Loucy (cell line): ENCODE data around the gene NCKAP5.

Experiments
- H2AFZ ChIP-seq: fragments of 200-600 bp; sonication (generic); 2 replicates; pipeline ENCODE4 v1.6.0; 2016; ENCODE audit warnings: antibody characterized with exemption, mild to moderate bottlenecking, low read length, moderate library complexity
- H3F3A ChIP-seq: fragments of 200-600 bp; 2 replicates; pipeline ENCODE4 v1.6.0; 2016; ENCODE audit warnings: antibody characterized with exemption, low read depth, mild to moderate bottlenecking
- H3K27me3 ChIP-seq: fragments of 200-600 bp; sonication (generic); 2 replicates; pipeline ENCODE4 v1.6.1; 2014; ENCODE audit warnings: low read length, mild to moderate bottlenecking; ENCODE audit not compliant: insufficient read depth, poor library complexity, severe bottlenecking
- H3K36me3 ChIP-seq: fragments of 200-600 bp; sonication (generic); 2 replicates; pipeline ENCODE4 v1.6.1; 2016; ENCODE audit warnings: low read length; ENCODE audit not compliant: insufficient read depth
- H3K4me1 ChIP-seq: fragments of 200-600 bp; sonication (generic); 2 replicates; pipeline ENCODE4 v1.5.1; 2014; ENCODE audit warnings: low read length, mild to moderate bottlenecking; ENCODE audit not compliant: insufficient read depth, poor library complexity, severe bottlenecking
- H3K4me2 ChIP-seq: fragments of 200-600 bp; sonication (generic); 2 replicates; pipeline ENCODE4 v1.6.0; 2014; ENCODE audit warnings: antibody characterized with exemption, low read length, low read depth, mild to moderate bottlenecking; ENCODE audit not compliant: poor library complexity, severe bottlenecking
- H3K4me3 ChIP-seq: fragments of 200-600 bp; sonication (generic); 2 replicates; pipeline ENCODE4 v1.5.1; 2014; ENCODE audit warnings: low read length, mild to moderate bottlenecking, mixed read lengths; ENCODE audit not compliant: poor library complexity, severe bottlenecking
- H3K79me2 ChIP-seq: fragments of 200-600 bp; sonication (generic); 2 replicates; pipeline ENCODE4 v1.6.1; 2014; ENCODE audit warnings: low read length; ENCODE audit not compliant: insufficient read depth
- H3K9ac ChIP-seq: fragments of 200-600 bp; sonication (generic); 2 replicates; pipeline ENCODE4 v1.6.0; 2014; ENCODE audit warnings: mild to moderate bottlenecking, low read depth, low read length, moderate library complexity; ENCODE audit not compliant: poor library complexity, severe bottlenecking
- H3K9me2 ChIP-seq: fragments of 200-600 bp; sonication (generic); replicated peaks from 2 replicates; pipeline ENCODE4 v1.6.1; 2016; ENCODE audit warnings: low read depth, low read length, mixed read lengths
- H3K9me3 ChIP-seq: fragments of 200-600 bp; sonication (generic); 2 replicates; pipeline ENCODE4 v1.6.1; 2014; ENCODE audit warnings: mild to moderate bottlenecking, antibody characterized with exemption, low read length, low read depth; ENCODE audit not compliant: insufficient read depth
- H4K20me1 ChIP-seq: fragments of 200-600 bp; sonication (generic); 2 replicates; pipeline ENCODE4 v1.6.0; 2014; ENCODE audit warnings: antibody characterized with exemption, low read length, mild to moderate bottlenecking; ENCODE audit not compliant: insufficient read depth, poor library complexity, severe bottlenecking
- EZH2phosphoT487 ChIP-seq: fragments of 200-600 bp; IDR thresholded peaks from 2 replicates; pipeline ENCODE4 v1.6.1; 2018; ENCODE audit warnings: antibody characterized with exemption, mild to moderate bottlenecking, moderate library complexity, borderline replicate concordance
- TF ChIP-seq, protein P1 (sequence below): fragments of 200-600 bp; sonication (generic); conservative IDR thresholded peaks from 2 replicates; pipeline ENCODE4 v1.5.1; 2014; ENCODE audit warnings: mild to moderate bottlenecking, antibody characterized with exemption, low read length

Gene NCKAP5

GRCh38 chr2:132901661-132902060 lies 666.6 kb downstream of the NCKAP5 start:
- Histone ChIP-seq H3K9me2 (no peaks in the 10 kb centered on the region), H2AFZ (no peak overlapping the region), H3K36me3 (no peaks in the 10 kb centered on the region), H3K9ac (no peak overlapping the region), H3K4me1 (no peaks in the 10 kb centered on the region), H3K27me3 (no peaks in the 10 kb centered on the region), H3K9me3 (no peaks in the 10 kb centered on the region), H3F3A (no peaks in the 10 kb centered on the region), H3K4me3 (no peak overlapping the region), H4K20me1 (no peaks in the 10 kb centered on the region), H3K4me2 (no peak overlapping the region), H3K79me2 (no peaks in the 10 kb centered on the region)
- TF ChIP-seq EZH2phosphoT487: no peak
- TF ChIP-seq, protein P1, sequence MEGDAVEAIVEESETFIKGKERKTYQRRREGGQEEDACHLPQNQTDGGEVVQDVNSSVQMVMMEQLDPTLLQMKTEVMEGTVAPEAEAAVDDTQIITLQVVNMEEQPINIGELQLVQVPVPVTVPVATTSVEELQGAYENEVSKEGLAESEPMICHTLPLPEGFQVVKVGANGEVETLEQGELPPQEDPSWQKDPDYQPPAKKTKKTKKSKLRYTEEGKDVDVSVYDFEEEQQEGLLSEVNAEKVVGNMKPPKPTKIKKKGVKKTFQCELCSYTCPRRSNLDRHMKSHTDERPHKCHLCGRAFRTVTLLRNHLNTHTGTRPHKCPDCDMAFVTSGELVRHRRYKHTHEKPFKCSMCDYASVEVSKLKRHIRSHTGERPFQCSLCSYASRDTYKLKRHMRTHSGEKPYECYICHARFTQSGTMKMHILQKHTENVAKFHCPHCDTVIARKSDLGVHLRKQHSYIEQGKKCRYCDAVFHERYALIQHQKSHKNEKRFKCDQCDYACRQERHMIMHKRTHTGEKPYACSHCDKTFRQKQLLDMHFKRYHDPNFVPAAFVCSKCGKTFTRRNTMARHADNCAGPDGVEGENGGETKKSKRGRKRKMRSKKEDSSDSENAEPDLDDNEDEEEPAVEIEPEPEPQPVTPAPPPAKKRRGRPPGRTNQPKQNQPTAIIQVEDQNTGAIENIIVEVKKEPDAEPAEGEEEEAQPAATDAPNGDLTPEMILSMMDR: no peak

DNA sequence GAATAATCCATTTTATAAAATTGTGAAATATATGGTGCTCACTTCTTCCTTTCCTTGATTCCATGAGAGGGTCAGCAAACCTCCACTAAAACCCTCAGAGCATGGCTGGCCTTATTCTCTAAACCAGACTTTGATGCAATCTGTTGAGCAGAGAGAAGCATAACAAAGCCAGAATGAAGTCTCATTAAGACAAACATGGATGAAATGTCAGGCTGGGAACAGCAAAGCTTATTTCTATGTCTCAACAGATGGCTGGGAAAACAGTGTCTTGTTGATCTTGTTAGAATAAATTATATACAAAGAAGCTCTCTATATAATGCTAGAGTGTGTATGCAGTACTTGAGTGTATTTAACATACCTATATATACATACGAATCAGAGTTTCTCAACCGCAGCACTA lies 671.2 kb downstream of the NCKAP5 start:
- Histone ChIP-seq H3K9me3 (no peaks in the 10 kb centered on the region), H3K27me3 (no peaks in the 10 kb centered on the region), H3K4me3 (no peak overlapping the region), H3K9me2 (no peaks in the 10 kb centered on the region), H3K9ac (no peak overlapping the region), H4K20me1 (no peaks in the 10 kb centered on the region), H3K36me3 (no peaks in the 10 kb centered on the region), H3F3A (no peaks in the 10 kb centered on the region), H3K4me1 (no peaks in the 10 kb centered on the region), H3K79me2 (no peaks in the 10 kb centered on the region), H3K4me2 (no peak overlapping the region), H2AFZ (no peak overlapping the region)
- no peak for TF ChIP-seq EZH2phosphoT487
- TF ChIP-seq, protein P1: no peak

- Histone ChIP-seq H3K79me2 (no peaks in the 10 kb centered on the region), H3F3A (no peaks in the 10 kb centered on the region), H3K9me2 (no peaks in the 10 kb centered on the region), H4K20me1 (no peaks in the 10 kb centered on the region), H3K4me1 (no peaks in the 10 kb centered on the region), H3K4me2 (no peak overlapping the region), H2AFZ (no peak overlapping the region), H3K36me3 (no peaks in the 10 kb centered on the region), H3K4me3 (no peak overlapping the region), H3K9ac (no peak overlapping the region), H3K9me3 (no peaks in the 10 kb centered on the region; the same call in 1 of the 2 replicates), H3K27me3 (no peaks in the 10 kb centered on the region)
- TF ChIP-seq, protein P1: no peak
- TF ChIP-seq EZH2phosphoT487: no peak
Observed at GRCh38 chr2:132896073-132896472, 672.2 kb downstream of the NCKAP5 start.
